ENCODE measurements around the gene NECTIN4. TPM values are rescaled to one million over a fixed set of nuclear protein-coding genes. Genes with fewer than 3 reads are reported as not detected.

The NECTIN4 gene
- total and polyA plus RNA-seq, 2 of the 13 experiments (the other 11 are each of a cell fraction or from before 2014, with no cell fraction given), result 5.9 to 12.4 TPM

DNA sequence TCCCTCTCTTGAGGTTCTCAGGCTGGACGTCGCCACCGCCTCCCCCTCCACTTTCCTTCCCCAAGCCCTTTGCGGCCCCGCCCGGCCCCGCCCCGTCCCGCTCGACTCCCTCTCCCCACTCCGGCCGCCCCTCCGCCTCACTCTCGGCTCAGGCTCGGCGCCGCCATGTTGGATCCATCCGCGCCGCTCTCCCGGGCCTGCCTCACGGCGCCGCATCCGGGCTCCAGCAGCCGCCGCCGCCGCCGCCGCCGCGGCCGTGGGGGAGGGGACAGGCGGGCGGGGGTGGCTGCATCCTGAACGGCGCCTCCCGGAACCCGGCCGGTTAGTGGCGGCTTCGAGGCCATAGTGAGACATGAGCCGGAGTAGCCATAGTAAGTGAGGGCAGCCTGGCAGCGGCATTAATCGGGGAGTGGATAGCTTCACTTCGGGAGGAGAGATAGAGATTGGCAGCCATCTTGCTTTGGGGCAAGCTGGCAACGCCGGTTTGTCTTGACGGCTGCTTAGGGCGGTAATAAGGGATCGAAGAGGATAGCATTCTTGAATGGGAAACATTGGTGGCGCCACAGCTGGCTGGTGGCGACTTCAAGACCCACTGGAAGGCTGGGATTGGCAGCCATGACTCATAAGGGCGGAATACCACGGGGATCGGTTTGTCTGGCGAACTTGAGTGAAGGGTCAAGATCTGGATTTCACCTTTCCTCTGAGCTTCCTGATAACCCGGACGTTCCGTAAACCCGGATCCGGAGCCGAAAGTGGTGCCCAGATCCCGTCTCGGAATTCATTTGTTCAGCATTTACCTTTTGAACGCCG is 43.3 kb upstream of the NECTIN4 start, which contains the start of gene DEDD (continued):
- TF ChIP-seq, protein P1, sequence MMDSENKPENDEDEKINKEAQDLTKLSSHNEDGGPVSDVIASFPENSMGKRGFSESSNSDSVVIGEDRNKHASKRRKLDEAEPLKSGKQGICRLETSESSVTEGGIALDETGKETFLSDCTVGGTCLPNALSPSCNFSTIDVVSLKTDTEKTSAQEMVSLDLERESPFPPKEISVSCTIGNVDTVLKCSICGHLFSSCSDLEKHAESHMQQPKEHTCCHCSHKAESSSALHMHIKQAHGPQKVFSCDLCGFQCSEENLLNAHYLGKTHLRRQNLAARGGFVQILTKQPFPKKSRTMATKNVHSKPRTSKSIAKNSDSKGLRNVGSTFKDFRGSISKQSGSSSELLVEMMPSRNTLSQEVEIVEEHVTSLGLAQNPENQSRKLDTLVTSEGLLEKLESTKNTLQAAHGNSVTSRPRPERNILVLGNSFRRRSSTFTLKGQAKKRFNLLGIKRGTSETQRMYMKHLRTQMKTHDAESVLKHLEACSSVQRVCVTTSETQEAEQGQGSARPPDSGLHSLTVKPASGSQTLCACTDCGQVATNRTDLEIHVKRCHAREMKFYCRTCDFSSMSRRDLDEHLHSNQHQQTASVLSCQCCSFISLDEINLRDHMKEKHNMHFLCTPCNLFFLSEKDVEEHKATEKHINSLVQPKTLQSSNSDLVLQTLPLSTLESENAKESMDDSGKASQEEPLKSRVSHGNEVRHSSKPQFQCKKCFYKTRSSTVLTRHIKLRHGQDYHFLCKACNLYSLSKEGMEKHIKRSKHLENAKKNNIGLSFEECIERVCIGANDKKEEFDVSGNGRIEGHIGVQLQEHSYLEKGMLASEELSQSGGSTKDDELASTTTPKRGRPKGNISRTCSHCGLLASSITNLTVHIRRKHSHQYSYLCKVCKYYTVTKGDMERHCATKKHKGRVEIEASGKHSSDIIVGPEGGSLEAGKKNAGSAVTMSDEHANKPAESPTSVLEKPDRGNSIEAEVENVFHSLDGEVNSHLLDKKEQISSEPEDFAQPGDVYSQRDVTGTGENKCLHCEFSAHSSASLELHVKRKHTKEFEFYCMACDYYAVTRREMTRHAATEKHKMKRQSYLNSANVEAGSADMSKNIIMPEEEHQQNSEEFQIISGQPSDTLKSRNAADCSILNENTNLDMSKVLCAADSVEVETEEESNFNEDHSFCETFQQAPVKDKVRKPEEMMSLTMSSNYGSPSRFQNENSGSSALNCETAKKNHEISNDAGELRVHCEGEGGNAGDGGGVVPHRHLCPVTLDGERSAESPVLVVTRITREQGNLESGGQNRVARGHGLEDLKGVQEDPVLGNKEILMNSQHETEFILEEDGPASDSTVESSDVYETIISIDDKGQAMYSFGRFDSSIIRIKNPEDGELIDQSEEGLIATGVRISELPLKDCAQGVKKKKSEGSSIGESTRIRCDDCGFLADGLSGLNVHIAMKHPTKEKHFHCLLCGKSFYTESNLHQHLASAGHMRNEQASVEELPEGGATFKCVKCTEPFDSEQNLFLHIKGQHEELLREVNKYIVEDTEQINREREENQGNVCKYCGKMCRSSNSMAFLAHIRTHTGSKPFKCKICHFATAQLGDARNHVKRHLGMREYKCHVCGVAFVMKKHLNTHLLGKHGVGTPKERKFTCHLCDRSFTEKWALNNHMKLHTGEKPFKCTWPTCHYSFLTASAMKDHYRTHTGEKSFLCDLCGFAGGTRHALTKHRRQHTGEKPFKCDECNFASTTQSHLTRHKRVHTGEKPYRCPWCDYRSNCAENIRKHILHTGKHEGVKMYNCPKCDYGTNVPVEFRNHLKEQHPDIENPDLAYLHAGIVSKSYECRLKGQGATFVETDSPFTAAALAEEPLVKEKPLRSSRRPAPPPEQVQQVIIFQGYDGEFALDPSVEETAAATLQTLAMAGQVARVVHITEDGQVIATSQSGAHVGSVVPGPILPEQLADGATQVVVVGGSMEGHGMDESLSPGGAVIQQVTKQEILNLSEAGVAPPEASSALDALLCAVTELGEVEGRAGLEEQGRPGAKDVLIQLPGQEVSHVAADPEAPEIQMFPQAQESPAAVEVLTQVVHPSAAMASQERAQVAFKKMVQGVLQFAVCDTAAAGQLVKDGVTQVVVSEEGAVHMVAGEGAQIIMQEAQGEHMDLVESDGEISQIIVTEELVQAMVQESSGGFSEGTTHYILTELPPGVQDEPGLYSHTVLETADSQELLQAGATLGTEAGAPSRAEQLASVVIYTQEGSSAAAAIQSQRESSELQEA (CRISPR knock-in tag; IDR thresholded peaks at IDR 0.05; ENCODE audit: not compliant biosample characterization), result no peak
- no peak for TF ChIP-seq ZNF724P (CRISPR knock-in tag; IDR thresholded peaks at IDR 0.05; ENCODE audit: borderline replicate concordance)
- no peak for TF ChIP-seq CCAR2 (optimal IDR thresholded peaks at IDR 0.05; ENCODE audit: low read depth, low read length)
- TF ChIP-seq, protein P2, sequence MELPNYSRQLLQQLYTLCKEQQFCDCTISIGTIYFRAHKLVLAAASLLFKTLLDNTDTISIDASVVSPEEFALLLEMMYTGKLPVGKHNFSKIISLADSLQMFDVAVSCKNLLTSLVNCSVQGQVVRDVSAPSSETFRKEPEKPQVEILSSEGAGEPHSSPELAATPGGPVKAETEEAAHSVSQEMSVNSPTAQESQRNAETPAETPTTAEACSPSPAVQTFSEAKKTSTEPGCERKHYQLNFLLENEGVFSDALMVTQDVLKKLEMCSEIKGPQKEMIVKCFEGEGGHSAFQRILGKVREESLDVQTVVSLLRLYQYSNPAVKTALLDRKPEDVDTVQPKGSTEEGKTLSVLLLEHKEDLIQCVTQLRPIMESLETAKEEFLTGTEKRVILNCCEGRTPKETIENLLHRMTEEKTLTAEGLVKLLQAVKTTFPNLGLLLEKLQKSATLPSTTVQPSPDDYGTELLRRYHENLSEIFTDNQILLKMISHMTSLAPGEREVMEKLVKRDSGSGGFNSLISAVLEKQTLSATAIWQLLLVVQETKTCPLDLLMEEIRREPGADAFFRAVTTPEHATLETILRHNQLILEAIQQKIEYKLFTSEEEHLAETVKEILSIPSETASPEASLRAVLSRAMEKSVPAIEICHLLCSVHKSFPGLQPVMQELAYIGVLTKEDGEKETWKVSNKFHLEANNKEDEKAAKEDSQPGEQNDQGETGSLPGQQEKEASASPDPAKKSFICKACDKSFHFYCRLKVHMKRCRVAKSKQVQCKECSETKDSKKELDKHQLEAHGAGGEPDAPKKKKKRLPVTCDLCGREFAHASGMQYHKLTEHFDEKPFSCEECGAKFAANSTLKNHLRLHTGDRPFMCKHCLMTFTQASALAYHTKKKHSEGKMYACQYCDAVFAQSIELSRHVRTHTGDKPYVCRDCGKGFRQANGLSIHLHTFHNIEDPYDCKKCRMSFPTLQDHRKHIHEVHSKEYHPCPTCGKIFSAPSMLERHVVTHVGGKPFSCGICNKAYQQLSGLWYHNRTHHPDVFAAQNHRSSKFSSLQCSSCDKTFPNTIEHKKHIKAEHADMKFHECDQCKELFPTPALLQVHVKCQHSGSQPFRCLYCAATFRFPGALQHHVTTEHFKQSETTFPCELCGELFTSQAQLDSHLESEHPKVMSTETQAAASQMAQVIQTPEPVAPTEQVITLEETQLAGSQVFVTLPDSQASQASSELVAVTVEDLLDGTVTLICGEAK (IDR thresholded peaks at IDR 0.05), result no peak
- TF ChIP-seq, protein P2 (CRISPR knock-in tag; IDR thresholded peaks at IDR 0.05), result no peak; the same call in 1 of the 2 replicates
- TF ChIP-seq MTF1 (CRISPR knock-in tag; IDR thresholded peaks at IDR 0.05), result no peak
- TF ChIP-seq ZNF616 (CRISPR knock-in tag; IDR thresholded peaks at IDR 0.05; ENCODE audit: low read depth), result no peak
- TF ChIP-seq, protein P3, sequence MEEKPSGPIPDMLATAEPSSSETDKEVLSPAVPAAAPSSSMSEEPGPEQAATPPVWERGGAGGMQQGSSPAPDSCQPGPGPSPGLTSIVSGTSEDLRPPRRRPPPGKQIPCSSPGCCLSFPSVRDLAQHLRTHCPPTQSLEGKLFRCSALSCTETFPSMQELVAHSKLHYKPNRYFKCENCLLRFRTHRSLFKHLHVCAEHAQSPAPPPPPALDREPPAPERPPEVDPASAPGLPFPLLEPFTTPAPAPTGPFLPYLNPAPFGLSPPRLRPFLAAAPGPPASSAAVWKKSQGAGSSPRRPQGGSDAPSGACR (CRISPR knock-in tag; IDR thresholded peaks at IDR 0.05), result no peak

All from HepG2 (cell line).